Vagina (tissue), 2 donors: ENCODE measurements around the gene LYSMD3.

Source experiments
- POLR2A ChIP-seq, 2 donors: fragments of 450-650 bp; IDR thresholded peaks; one replicate each; pipeline ENCODE4 v1.6.1; 2017; ENCODE audit warnings: antibody characterized with exemption in 2 of 2, mild to moderate bottlenecking in 2 of 2, moderate library complexity in 2 of 2
- TF ChIP-seq, protein P1 (sequence below), 3 experiments: fragments of 450-650 bp in 2 of 3; fragments of 200-600 bp in 1 of 3; sonication (generic) in 1 of 3; IDR thresholded peaks; one replicate each; pipeline ENCODE4 v1.5.1; 2017 to 2019; ENCODE audit warnings: antibody characterized with exemption in 3 of 3, mild to moderate bottlenecking in 2 of 3, moderate library complexity in 2 of 3

- TF ChIP-seq, protein P1, sequence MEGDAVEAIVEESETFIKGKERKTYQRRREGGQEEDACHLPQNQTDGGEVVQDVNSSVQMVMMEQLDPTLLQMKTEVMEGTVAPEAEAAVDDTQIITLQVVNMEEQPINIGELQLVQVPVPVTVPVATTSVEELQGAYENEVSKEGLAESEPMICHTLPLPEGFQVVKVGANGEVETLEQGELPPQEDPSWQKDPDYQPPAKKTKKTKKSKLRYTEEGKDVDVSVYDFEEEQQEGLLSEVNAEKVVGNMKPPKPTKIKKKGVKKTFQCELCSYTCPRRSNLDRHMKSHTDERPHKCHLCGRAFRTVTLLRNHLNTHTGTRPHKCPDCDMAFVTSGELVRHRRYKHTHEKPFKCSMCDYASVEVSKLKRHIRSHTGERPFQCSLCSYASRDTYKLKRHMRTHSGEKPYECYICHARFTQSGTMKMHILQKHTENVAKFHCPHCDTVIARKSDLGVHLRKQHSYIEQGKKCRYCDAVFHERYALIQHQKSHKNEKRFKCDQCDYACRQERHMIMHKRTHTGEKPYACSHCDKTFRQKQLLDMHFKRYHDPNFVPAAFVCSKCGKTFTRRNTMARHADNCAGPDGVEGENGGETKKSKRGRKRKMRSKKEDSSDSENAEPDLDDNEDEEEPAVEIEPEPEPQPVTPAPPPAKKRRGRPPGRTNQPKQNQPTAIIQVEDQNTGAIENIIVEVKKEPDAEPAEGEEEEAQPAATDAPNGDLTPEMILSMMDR (IDR thresholded peaks at IDR 0.05) = no peak
- no peak for TF ChIP-seq POLR2A (IDR thresholded peaks at IDR 0.05)
These were observed 46.2 kb downstream of the LYSMD3 start for GRCh38 chr5:90483206-90483605.
